Liver (tissue), 9 donors: ENCODE data around the gene ZNF865. TPM values are rescaled to one million over a fixed set of nuclear protein-coding genes. Genes with fewer than 3 reads are reported as not detected.

ENCODE experiments used
- DNase-seq: peaks from one replicate; pipeline ENCODE4 v3.0.0-alpha.2; 2017; ENCODE audit warnings: low spot score
- H3K27ac ChIP-seq, 2 donors: one replicate each; pipeline ENCODE4 v1.7.0; 2013; ENCODE audit warnings: inconsistent platforms in 2 of 2, low read length in 2 of 2, control low read depth in 1 of 2, low read depth in 1 of 2, mild to moderate bottlenecking in 1 of 2
- H3K27me3 ChIP-seq, 4 donors: one replicate each; pipeline versions ENCODE4 v1.6.1 to v1.7.0; 2013; ENCODE audit warnings: low read length in 3 of 4, inconsistent platforms in 1 of 4, mild to moderate bottlenecking in 1 of 4, moderate library complexity in 1 of 4; ENCODE audit not compliant: control insufficient read depth in 4 of 4, insufficient read depth in 4 of 4
- H3K36me3 ChIP-seq, 4 donors: one replicate each; pipeline versions ENCODE4 v1.6.1 to v1.7.0; 2013; ENCODE audit warnings: low read length in 3 of 4, mild to moderate bottlenecking in 3 of 4, low read depth in 1 of 4, moderate library complexity in 1 of 4; ENCODE audit not compliant: control insufficient read depth in 4 of 4, insufficient read depth in 3 of 4
- H3K4me1 ChIP-seq, 4 donors: one replicate each; pipeline versions ENCODE4 v1.6.1 to v1.7.0; 2013; ENCODE audit warnings: low read length in 3 of 4, mild to moderate bottlenecking in 3 of 4, moderate library complexity in 1 of 4; ENCODE audit not compliant: control insufficient read depth in 4 of 4, insufficient read depth in 4 of 4
- H3K4me3 ChIP-seq, 3 donors: one replicate each; pipeline versions ENCODE4 v1.6.1 to v1.7.0; 2013; ENCODE audit warnings: low read length in 3 of 3, control low read depth in 1 of 3, low read depth in 1 of 3, mild to moderate bottlenecking in 1 of 3
- H3K9ac ChIP-seq, 2 donors: one replicate each; pipeline ENCODE4 v1.7.0; 2013; ENCODE audit warnings: low read length in 2 of 2, mild to moderate bottlenecking in 2 of 2, moderate library complexity in 2 of 2, control low read depth in 1 of 2, low read depth in 1 of 2
- H3K9me3 ChIP-seq, 4 donors: one replicate each; pipeline versions ENCODE4 v1.6.1 to v1.7.0; 2013; ENCODE audit warnings: low read length in 3 of 4; ENCODE audit not compliant: control insufficient read depth in 4 of 4
- ATF3 ChIP-seq: IDR thresholded peaks from 2 replicates; pipeline ENCODE4 v1.6.1; 2016; ENCODE audit warnings: antibody characterized with exemption
- CTCF ChIP-seq: fragments of 150-350 bp; IDR thresholded peaks from 2 replicates; pipeline ENCODE4 v1.5.1; 2017; ENCODE audit warnings: improper control_type of control experiment, low read depth, low read length; ENCODE audit not compliant: missing input control
- EGR1 ChIP-seq, 2 donors: IDR thresholded peaks; 2 replicates each; pipeline ENCODE4 v1.6.1; 2016 to 2018; ENCODE audit warnings: antibody characterized with exemption in 2 of 2, low read depth in 2 of 2
- FOXA2 ChIP-seq: IDR thresholded peaks from 2 replicates; pipeline ENCODE4 v1.6.1; 2016; ENCODE audit warnings: antibody characterized with exemption
- GABPA ChIP-seq, 2 donors: IDR thresholded peaks in 1 of 2; conservative IDR thresholded peaks in 1 of 2; 2 replicates each; pipeline ENCODE4 v1.6.1; 2016; ENCODE audit warnings: antibody characterized with exemption in 2 of 2, mild to moderate bottlenecking in 1 of 2, moderate library complexity in 1 of 2
- HNF4G ChIP-seq: IDR thresholded peaks from 2 replicates; pipeline ENCODE4 v1.6.1; 2016; ENCODE audit warnings: antibody characterized with exemption
- JUND ChIP-seq, 2 donors: IDR thresholded peaks; 2 replicates each; pipeline ENCODE4 v1.6.1; 2016; ENCODE audit warnings: antibody characterized with exemption in 2 of 2
- NR2F2 ChIP-seq: IDR thresholded peaks from 2 replicates; pipeline ENCODE4 v1.6.1; 2016; ENCODE audit warnings: antibody characterized with exemption
- RAD21 ChIP-seq, 2 donors: IDR thresholded peaks; 2 replicates each; pipeline ENCODE4 v1.6.1; 2016; ENCODE audit warnings: antibody characterized with exemption in 2 of 2, mild to moderate bottlenecking in 2 of 2
- RXRA ChIP-seq, 2 donors: IDR thresholded peaks; 2 replicates each; pipeline ENCODE4 v1.6.1; 2017 to 2018; ENCODE audit warnings: antibody characterized with exemption in 2 of 2, mild to moderate bottlenecking in 1 of 2
- SP1 ChIP-seq: IDR thresholded peaks from 2 replicates; pipeline ENCODE4 v1.6.1; 2018; ENCODE audit warnings: antibody characterized with exemption, mild to moderate bottlenecking
- TAF1 ChIP-seq: conservative IDR thresholded peaks from 2 replicates; pipeline ENCODE4 v1.6.1; 2016; ENCODE audit warnings: antibody characterized with exemption, mild to moderate bottlenecking
- YY1 ChIP-seq: IDR thresholded peaks from 2 replicates; pipeline ENCODE4 v1.6.1; 2016; ENCODE audit warnings: antibody characterized with exemption, mild to moderate bottlenecking
- WGBS: extraction: QIAGEN DNeasy Blood & Tissue Kit; methylation state at CpG from one replicate; pipeline ENCODE4 v1.1.7; 2013; 5-methylcytosine and 5-hydroxymethylcytosine counted together
- polyA plus RNA-seq, 2 donors: library from polyadenylated mRNA; stranded (reverse) in 1 of 2; unstranded in 1 of 2; fragments of 200-250 nt in 1 of 2; fragments of >200 nt in 1 of 2; fragmentation: Nextera tagmentation in 1 of 2; extraction: Ambion mirVana in 1 of 2; gene quantifications; one replicate each; pipeline versions ENCODE4 v1.2.1 to v1.2.3, GENCODE V29; 2013 to 2015
- total RNA-seq, 2 donors: library from RNA; depleted of rRNA; stranded (reverse); fragments of >200 nt; gene quantifications; one replicate each; pipeline ENCODE4 v1.2.3, GENCODE V29; 2014
- TF ChIP-seq, protein P1 (sequence below): IDR thresholded peaks from 2 replicates; pipeline ENCODE4 v1.6.1; 2016; ENCODE audit warnings: antibody characterized with exemption, mild to moderate bottlenecking
- TF ChIP-seq, protein P2 (sequence below): IDR thresholded peaks from 2 replicates; pipeline ENCODE4 v1.6.1; 2016; ENCODE audit warnings: antibody characterized with exemption
- donor health status: healthy.
- donor health status: healthy.
- donor health status: healthy.
- donor health status: healthy.
- donor health status: healthy.

The ZNF865 gene
- total and polyA plus RNA-seq, 4 donors, result 0.38 to 3.1 (median 1.6) TPM

DNA sequence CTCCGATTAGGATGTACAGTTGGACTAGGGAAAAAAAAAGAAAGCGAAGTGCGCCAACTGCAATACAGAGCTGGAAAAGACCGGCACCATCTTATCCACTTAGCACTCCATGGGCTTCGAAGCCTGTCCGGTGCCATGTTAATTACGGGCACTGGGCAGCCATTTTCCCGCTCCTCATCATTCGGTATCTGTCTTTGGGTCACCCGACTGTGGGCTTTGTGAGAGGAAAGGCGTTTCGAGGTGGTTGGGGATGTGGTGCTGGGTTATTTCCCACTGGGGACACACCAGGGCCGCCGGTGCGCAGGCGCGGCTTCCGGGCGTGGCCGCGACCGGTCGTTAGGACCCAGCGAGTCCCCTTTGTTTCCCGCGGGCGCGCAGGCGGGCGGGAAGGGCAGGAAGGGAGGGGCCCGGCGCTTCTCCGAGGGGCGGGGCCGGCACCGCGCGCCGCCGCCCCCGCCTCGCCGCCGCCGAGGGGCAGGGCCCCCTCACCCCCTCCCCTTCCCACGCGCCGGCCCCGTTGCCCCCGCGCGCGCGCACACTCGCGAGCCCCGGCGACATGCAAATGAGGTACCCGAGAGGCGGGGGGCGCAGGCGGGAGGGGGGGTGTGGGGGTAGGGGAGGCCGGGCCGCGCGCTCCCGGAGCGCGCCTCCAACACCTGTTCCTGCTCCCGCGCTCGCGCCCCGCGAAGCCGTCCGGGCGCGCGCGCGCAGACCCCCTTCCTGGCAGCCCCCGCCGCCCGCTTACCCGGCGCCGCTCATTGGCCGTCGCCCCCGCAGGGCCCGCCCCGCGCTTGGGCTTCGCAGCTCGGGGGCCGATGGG, 5.4 kb upstream of the ZNF865 start, which contains the start of gene ZNF524:
ZNF524 (plus strand) TSS at position 447 of the 820 bp plus-strand sequence. CDS start 1,825 bp downstream, outside the sequence.
- H3K4me1 ChIP-seq, result peaks cover 1 to 17% (median 16%) of the 10 kb centered on the region in 4 donors
- TF ChIP-seq RAD21 (IDR thresholded peaks at IDR 0.05), result no peak
- TF ChIP-seq RXRA (IDR thresholded peaks at IDR 0.05), result no peak
- TF ChIP-seq, protein P1, sequence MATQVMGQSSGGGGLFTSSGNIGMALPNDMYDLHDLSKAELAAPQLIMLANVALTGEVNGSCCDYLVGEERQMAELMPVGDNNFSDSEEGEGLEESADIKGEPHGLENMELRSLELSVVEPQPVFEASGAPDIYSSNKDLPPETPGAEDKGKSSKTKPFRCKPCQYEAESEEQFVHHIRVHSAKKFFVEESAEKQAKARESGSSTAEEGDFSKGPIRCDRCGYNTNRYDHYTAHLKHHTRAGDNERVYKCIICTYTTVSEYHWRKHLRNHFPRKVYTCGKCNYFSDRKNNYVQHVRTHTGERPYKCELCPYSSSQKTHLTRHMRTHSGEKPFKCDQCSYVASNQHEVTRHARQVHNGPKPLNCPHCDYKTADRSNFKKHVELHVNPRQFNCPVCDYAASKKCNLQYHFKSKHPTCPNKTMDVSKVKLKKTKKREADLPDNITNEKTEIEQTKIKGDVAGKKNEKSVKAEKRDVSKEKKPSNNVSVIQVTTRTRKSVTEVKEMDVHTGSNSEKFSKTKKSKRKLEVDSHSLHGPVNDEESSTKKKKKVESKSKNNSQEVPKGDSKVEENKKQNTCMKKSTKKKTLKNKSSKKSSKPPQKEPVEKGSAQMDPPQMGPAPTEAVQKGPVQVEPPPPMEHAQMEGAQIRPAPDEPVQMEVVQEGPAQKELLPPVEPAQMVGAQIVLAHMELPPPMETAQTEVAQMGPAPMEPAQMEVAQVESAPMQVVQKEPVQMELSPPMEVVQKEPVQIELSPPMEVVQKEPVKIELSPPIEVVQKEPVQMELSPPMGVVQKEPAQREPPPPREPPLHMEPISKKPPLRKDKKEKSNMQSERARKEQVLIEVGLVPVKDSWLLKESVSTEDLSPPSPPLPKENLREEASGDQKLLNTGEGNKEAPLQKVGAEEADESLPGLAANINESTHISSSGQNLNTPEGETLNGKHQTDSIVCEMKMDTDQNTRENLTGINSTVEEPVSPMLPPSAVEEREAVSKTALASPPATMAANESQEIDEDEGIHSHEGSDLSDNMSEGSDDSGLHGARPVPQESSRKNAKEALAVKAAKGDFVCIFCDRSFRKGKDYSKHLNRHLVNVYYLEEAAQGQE, result no peak
- TF ChIP-seq SP1, result peak; percentile 4
- TF ChIP-seq EGR1 (IDR thresholded peaks at IDR 0.05; ENCODE audit: low read depth in 2 of 2), result no peak
- no peak for TF ChIP-seq ATF3
- TF ChIP-seq GABPA (IDR thresholded peaks at IDR 0.05 in 1 of 2, conservative IDR thresholded peaks at IDR 0.05 in 1 of 2), result no peak
- no peak for TF ChIP-seq HNF4G
- TF ChIP-seq, protein P2, sequence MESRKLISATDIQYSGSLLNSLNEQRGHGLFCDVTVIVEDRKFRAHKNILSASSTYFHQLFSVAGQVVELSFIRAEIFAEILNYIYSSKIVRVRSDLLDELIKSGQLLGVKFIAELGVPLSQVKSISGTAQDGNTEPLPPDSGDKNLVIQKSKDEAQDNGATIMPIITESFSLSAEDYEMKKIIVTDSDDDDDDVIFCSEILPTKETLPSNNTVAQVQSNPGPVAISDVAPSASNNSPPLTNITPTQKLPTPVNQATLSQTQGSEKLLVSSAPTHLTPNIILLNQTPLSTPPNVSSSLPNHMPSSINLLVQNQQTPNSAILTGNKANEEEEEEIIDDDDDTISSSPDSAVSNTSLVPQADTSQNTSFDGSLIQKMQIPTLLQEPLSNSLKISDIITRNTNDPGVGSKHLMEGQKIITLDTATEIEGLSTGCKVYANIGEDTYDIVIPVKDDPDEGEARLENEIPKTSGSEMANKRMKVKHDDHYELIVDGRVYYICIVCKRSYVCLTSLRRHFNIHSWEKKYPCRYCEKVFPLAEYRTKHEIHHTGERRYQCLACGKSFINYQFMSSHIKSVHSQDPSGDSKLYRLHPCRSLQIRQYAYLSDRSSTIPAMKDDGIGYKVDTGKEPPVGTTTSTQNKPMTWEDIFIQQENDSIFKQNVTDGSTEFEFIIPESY, result peak; percentile 6
- peak; percentile 99 for TF ChIP-seq YY1
- TF ChIP-seq FOXA2, result no peak
- H3K27ac ChIP-seq, result peak within 1 kb of the TSS; percentile 92 to 96
- peak within 1 kb of the TSS; percentile 78 to 91 (median 85) for H3K4me3 ChIP-seq
- under 1% methylated on average over 97 of the region's 97 CpGs for WGBS
- H3K9ac ChIP-seq, result peak within 1 kb of the TSS; percentile 87 to 89
- DNase-seq, result peak; percentile 86
- no peaks in the 10 kb centered on the region for H3K27me3 ChIP-seq
- H3K9me3 ChIP-seq, result no peaks in the 10 kb centered on the region
- peaks cover 0 to 14% (median 6%) of the 10 kb centered on the region in 4 donors for H3K36me3 ChIP-seq

GRCh38 chr19:55600662-55601028, 4.8 kb upstream of the ZNF865 start:
- peaks cover 1 to 17% (median 16%) of the 10 kb centered on the region in 4 donors for H3K4me1 ChIP-seq
- no peaks in the 10 kb centered on the region for H3K9me3 ChIP-seq
- peaks cover 0 to 8% (median 3%) of the 10 kb centered on the region in 4 donors for H3K36me3 ChIP-seq
- no peak for DNase-seq
- 15% methylated on average over 15 of the region's 15 CpGs for WGBS
- peak overlapping the region; percentile 62 to 96 for H3K27ac ChIP-seq
- peak overlapping the region; percentile 51 to 63 for H3K9ac ChIP-seq
- TF ChIP-seq RXRA (IDR thresholded peaks at IDR 0.05), result no peak
- TF ChIP-seq, protein P2, result no peak
- TF ChIP-seq TAF1, result no peak
- no peak for TF ChIP-seq FOXA2
- TF ChIP-seq NR2F2, result no peak
- TF ChIP-seq CTCF, result no peak
- TF ChIP-seq RAD21 (IDR thresholded peaks at IDR 0.05), result no peak
- TF ChIP-seq JUND (IDR thresholded peaks at IDR 0.05), result no peak
- no peak for TF ChIP-seq EGR1 (IDR thresholded peaks at IDR 0.05; ENCODE audit: low read depth in 2 of 2)
- H3K27me3 ChIP-seq, result no peaks in the 10 kb centered on the region
- H3K4me3 ChIP-seq, result peak overlapping the region; percentile 49 to 85 (median 65)
